Measurements from ENCODE around the gene IFNA1.

IFNA1 gene

DNA sequence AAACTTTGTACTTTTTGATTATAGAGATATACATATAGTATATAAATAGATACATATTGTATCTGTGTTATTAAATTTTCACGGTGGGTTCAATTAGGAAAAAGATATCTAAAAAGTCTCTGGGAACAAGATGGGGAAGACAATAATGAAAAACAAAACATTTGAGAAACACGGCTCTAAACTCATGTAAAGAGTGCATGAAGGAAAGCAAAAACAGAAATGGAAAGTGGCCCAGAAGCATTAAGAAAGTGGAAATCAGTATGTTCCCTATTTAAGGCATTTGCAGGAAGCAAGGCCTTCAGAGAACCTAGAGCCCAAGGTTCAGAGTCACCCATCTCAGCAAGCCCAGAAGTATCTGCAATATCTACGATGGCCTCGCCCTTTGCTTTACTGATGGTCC is at the start of gene IFNA1:
IFNA1 (plus strand) TSS at position 301 of the 400 bp plus-strand sequence; CDS start at position 370, 69 bp downstream.
- no peak for DNase-seq (ENCODE audit: low spot score)
- TF ChIP-seq, protein P1, sequence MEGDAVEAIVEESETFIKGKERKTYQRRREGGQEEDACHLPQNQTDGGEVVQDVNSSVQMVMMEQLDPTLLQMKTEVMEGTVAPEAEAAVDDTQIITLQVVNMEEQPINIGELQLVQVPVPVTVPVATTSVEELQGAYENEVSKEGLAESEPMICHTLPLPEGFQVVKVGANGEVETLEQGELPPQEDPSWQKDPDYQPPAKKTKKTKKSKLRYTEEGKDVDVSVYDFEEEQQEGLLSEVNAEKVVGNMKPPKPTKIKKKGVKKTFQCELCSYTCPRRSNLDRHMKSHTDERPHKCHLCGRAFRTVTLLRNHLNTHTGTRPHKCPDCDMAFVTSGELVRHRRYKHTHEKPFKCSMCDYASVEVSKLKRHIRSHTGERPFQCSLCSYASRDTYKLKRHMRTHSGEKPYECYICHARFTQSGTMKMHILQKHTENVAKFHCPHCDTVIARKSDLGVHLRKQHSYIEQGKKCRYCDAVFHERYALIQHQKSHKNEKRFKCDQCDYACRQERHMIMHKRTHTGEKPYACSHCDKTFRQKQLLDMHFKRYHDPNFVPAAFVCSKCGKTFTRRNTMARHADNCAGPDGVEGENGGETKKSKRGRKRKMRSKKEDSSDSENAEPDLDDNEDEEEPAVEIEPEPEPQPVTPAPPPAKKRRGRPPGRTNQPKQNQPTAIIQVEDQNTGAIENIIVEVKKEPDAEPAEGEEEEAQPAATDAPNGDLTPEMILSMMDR (IDR thresholded peaks at IDR 0.05; ENCODE audit: extremely low read depth, missing control alignments): no peak

DNA sequence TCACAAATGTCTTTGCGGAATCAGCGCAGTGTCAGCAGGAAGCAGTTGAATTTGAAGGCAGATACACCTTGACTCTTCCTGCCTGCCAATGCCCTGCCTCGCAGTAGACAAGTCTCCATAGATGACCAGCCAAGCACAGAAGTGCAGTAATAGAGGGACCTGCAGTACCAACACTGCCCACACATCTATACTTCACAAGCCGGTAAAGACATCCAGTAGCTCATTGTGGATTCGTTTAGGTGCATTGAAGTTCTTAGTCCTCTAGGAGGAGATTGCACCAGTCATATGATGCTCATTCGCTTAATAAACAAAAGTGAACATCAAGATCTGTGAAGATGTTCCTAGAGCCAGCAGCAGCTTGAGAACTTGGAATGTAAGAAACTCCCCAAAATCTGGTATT is 48.0 kb upstream of the IFNA1 start:
- no peak for DNase-seq (ENCODE audit: low spot score)
- TF ChIP-seq, protein P1 (IDR thresholded peaks at IDR 0.05; ENCODE audit: extremely low read depth, missing control alignments): no peak

DNA sequence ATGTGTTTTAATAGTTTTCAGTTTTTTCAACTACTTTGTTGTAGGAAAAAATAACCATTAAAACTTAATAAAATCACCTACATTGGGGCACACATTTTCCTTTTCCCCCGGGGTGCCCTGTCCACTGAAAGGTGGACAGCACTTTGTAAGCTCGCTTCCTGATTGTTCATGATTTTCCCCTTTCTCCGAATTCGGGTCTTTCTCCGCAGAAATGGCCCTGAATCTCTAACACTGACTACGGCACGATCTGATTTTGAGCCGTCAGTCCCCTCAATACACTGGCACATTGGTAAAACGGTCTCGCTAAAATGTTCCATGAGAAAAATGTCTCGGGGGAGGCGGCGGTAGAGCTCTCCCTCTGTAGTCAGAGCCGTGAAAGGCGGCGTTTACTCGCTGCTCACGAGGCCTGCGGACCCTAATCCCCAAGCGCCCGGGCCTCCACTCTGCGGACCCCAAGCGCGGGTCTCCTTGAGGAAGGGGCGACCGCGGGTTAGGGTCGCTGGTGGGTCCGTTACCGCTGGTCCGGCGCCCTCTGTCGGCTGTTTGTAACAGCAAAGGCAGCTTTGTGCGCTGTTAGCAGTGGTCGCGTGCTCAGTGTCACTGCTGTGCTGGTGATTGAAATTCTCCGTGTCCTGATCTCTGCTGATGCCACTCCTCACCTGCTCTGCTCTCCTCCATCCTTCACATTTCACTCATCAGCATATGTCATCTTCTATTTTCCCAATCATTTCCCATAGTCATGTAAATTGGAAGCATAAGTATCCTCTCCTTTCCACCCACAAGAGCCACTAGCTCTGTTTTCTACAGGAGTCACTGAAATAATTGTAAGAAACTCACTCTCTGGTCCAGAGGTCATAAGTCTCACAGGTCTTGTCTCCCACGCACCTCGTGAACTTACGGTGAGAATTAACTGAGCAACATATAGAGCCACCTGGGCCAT is 44.2 kb upstream of the IFNA1 start:
- DNase-seq (ENCODE audit: low spot score): peak; percentile 48
- TF ChIP-seq, protein P1 (IDR thresholded peaks at IDR 0.05; ENCODE audit: extremely low read depth, missing control alignments): peak; percentile 70

DNA sequence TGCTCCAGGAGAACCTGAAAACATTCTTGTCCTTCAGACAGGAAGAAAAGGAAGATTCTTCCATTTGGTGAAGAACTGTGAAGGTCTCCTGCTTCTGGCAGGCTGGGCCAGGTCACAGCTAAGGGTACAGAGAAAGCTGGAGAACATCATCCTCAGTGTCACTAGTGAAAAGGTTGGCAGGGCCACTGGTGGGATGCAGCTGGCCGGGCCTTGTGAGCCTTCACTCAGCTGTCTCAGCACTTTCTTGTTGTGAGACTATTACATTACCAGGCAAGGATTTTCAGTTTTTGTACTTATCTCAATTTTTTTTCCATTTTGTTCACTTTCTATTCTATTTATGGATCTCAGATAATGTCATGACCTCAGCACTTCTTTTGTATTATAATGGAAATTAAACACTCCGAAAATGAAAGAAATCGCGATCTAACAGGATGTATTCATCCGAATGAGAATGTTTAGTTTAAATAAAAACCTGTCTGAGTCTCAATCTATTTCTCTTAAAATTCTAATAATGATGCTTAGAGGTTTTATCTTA is 41.2 kb upstream of the IFNA1 start:
- TF ChIP-seq, protein P1 (IDR thresholded peaks at IDR 0.05; ENCODE audit: extremely low read depth, missing control alignments): no peak
- no peak for DNase-seq (ENCODE audit: low spot score)

DNA sequence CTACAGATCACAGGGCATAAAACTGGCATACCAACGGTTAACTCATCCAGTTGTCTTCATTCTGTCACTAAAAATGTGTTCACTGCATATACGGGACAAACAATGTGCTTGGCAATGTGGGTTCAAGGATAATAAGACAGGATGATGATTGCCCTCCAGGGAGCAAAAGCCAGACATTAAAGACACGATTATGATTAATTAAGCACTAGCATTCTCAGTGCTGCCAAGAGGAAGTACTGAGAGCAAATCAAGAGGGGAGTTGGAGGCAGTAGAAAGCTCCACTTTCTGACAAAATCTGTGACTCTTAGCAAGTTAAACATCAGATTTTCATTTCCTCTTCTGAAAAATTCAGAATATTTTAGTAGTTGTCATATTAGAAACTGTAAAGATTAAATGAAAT is 40.3 kb upstream of the IFNA1 start:
- no peak for DNase-seq (ENCODE audit: low spot score)
- TF ChIP-seq, protein P1 (IDR thresholded peaks at IDR 0.05; ENCODE audit: extremely low read depth, missing control alignments): no peak

DNA sequence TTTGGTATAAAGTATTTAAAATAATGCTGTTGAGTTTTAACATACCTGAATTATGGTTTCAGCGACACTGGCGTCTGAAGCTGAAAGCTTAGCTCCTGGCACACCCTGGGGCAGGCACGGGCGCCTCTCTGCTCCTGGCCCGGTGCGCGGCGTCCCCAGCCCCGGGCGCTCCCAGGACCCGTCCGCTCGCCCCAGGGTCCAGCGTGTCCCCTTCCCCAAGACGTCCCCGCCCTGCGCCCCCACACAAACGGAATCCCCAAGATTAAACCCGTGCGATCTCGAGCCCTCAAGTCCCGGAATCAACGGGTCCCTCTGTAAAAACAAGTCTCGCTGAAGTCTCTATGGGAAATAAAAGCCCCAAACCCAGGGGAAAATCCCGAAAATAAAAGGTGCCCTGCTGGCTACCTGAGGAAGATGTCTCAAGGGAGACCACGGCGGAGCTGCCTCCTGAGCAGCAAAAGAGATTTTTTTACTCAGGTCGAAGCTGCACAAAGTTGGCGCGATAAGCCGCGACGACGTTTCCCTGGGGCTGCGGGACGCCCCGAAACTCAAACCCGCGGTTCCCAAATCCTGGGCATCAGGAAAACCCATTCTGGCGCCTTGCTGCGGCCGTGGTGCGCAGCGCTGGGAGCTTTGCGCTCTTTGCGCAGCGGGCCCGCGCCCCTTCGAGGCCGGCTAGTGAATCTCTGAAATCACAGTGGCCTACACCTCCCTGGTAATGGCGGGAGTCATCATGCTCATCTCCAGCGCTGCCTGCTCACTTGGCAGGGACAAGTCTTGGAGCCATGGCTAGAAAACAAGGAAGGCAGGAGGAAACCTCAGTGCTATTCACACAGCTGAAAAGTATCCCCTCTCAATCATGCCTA is 37.6 kb upstream of the IFNA1 start:
- TF ChIP-seq, protein P1 (IDR thresholded peaks at IDR 0.05; ENCODE audit: extremely low read depth, missing control alignments): peak; percentile 11
- peak; percentile 42 for DNase-seq (ENCODE audit: low spot score)

Measured in GM20000 (cell line).